GM19238 (cell line): Measurements from ENCODE around the gene PCGF2.

ENCODE experiments used
- DNase-seq: peaks from one replicate; pipeline ENCODE4 v3.0.0; 2011; ENCODE audit warnings: low spot score; ENCODE audit not compliant: insufficient read length

PCGF2 gene

GRCh38 chr17:38751144-38751807 lies 3.1 kb upstream of the PCGF2 start:
- DNase-seq = no peak

- DNase-seq = no peak
Measured at GRCh38 chr17:38750312-38751121, 2.4 kb upstream of the PCGF2 start.

- DNase-seq = no peak
Measured at GRCh38 chr17:38750044-38750311, 1.8 kb upstream of the PCGF2 start.

- no peak for DNase-seq
Measured at GRCh38 chr17:38749223-38750043, 1.3 kb upstream of the PCGF2 start.

- no peak for DNase-seq
Measured at GRCh38 chr17:38748892-38749222, 721 bp upstream of the PCGF2 start.

- DNase-seq = no peak
Measured at GRCh38 chr17:38747463-38748148, 530 bp downstream of the PCGF2 start.

GRCh38 chr17:38746849-38747462 lies 1.2 kb downstream of the PCGF2 start:
- DNase-seq = no peak

GRCh38 chr17:38746004-38746848 lies 1.9 kb downstream of the PCGF2 start:
- no peak for DNase-seq

- DNase-seq = no peak
Measured at GRCh38 chr17:38745545-38745944, 2.6 kb downstream of the PCGF2 start.

- no peak for DNase-seq
Measured at GRCh38 chr17:38743556-38744171, 4.5 kb downstream of the PCGF2 start.

- no peak for DNase-seq
Measured at GRCh38 chr17:38742411-38743308, 5.5 kb downstream of the PCGF2 start.

- DNase-seq = no peak
Measured at GRCh38 chr17:38741921-38742410, 6.2 kb downstream of the PCGF2 start.

GRCh38 chr17:38741461-38741860 lies 6.7 kb downstream of the PCGF2 start:
- DNase-seq = no peak

- DNase-seq = no peak
Measured at GRCh38 chr17:38740806-38741205, 7.3 kb downstream of the PCGF2 start.

- DNase-seq = no peak
Measured at GRCh38 chr17:38740044-38740443, 8.1 kb downstream of the PCGF2 start.

GRCh38 chr17:38739305-38739704 lies 8.8 kb downstream of the PCGF2 start:
- DNase-seq = no peak

- DNase-seq = no peak
Measured at GRCh38 chr17:38738686-38739085, 9.4 kb downstream of the PCGF2 start.

- no peak for DNase-seq
Measured at GRCh38 chr17:38738007-38738662, 10.0 kb downstream of the PCGF2 start.
